CD4-positive, alpha-beta T cell treated with Interferon gamma for 1 hour (primary cell): ENCODE measurements around the gene HAX1.
"Not testable (repeated sequence)": the region's sequence is repeated elsewhere in the genome, so short reads cannot be mapped to it uniquely, and the experiment has no call there.

Experiments used
- DNase-seq: peaks from one replicate; pipeline ENCODE4 v3.0.0-alpha.2; 2020

Gene HAX1

DNA sequence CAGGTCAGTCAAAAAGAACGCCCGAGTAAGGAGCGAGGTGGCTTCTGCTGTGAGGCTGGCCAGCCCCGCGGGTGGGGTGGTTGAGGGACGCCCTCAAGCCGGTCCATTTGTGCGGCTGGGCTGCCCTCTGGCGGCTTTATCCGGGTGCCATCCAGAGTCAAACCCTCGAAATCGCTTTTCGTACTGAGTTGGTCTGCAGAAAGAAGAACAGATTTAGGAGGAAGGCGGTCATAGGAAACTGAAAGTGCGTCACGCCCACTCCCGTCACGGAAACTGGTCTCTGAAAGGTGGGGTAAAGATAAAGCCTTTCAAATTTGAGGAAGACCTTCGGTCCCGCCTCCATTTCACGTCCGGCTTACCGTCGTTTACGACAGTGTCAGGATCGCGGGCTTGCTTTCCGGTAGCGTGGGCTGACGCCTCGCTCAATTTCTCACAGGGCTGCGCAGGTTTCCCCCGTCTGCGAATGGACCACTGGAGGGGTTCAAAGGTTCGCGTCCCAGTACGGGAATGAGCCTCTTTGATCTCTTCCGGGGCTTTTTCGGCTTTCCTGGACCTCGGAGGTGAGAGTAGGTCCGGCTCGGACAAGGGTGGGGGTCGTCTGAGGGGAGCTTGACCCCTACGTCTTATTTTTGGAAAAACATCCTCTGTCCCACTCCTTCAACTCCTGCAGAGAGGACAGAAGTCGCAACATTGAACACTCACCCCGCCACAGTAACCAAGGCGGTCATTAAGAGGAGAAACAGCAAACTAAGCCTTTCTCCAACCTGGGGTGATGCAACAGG, at the start of gene HAX1:
TSS of gene HAX1 (plus strand) at position 413 of the 782 bp plus-strand sequence. CDS start at position 508, 95 bp downstream.
- peak; percentile 99 for DNase-seq

DNA sequence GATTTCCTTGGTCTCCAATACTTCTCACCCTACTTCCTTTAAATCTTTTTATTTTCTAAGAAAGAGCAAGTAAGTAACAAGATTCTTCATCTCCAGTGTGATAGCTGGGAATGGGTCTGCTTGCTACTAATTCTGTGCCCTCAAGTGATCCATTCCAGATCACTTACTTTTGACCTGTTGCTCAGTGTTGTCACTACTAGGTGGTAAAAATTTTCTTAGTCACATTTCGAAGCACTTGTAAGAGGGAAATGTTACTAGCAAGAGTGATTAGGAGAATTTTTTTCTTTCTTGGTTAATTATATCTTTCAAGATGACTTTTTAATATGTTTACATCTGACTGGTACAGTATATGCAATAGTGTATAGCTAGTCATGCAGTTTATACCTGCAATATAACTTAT, 49.5 kb upstream of the HAX1 start:
- no peak for DNase-seq

DNA sequence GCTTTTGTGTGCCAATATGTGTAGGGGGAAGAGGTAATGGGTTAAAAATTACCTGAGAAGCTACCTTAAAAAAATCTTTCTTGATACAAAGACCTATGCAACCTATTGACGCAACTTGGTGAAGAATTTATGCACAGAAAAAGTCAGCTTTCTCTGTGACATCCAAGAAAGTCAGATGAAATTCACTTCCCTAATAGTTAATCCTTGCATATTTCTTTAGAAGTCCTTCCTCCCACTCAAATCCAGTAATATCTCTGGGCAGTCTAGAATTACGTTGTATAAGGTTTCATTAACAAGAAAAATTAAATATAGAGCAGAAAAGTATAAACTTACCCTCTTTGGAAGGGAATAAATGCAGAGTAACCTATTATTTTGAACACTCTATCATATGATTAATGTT, 48.8 kb upstream of the HAX1 start:
- no peak for DNase-seq

DNA sequence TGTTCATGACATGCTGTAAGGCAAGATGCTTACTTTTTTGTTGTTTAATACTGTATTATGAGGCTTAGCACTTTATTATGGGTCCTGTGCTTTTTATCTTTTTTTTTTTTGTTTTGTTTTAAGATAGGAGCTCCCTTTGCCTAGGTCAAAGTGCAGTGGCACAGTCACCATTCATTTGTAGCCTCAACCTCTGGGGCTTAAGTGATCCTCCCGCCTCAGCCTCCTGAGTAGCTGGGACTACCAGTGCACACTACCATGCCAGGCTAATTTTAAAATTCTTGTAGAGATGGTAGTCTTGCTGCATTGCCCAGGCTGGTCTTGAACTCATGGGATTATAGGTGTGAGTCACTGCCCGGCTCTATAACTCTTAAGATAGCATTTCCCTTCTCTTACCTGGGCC, 47.1 kb upstream of the HAX1 start:
- no peak for DNase-seq

DNA sequence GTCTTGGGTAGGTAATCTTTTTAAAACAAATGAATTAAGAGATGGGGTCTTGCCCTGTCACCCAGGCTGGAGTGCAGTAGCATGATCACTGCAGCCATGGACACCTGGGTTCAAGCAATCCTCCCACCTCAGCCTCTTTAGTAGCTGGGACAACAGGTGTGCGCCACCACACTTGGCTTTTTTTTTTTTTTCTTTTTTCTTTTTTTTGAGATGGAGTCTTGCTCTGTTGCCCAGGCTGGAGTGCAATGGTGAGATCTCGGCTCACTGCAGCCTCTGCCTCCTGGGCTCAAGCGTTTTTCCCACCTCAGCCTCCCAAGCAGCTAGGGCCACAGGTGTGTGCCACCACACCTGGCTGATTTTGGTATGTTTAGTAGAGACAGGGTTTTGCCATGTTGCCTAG, 41.3 kb upstream of the HAX1 start:
- not testable (repeated sequence) for DNase-seq

DNA sequence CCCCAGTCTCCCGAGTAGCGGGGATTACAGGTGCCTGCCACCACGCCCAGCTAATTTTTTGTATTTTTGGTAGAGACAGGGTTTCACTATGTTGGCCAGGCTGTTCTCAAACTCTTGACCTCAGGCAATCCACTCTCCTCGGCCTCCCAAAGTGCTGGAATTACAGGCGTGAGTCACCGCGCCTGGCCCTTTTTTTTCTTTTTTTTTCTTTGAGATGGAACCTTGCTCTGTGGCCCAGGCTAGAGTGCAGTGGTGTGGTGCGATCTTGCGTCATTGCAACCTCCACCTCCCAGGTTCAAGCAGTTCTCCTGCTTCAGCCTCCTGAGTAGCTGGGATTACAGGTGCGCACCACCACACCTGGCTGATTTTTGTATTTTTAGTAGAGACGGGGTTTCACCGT, 39.3 kb upstream of the HAX1 start:
- DNase-seq = not testable (repeated sequence)

DNA sequence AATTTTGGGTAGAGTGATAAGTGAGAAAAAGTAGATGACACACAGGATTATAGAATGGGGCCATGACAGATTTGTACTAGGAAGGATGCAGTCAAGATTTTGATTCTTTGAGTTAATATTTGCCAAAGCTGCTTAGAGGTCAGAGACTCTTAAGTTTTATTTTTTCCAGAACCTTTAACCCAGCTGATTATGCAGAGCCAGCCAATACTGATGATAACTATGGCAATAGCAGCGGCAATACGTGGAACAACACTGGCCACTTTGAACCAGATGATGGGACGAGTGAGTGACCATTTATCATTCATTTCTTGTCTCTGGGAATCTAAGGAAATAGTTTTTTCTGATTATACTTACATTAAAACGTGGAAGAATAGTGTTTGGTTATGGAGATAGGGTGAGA, 35.6 kb upstream of the HAX1 start:
- no peak for DNase-seq

DNA sequence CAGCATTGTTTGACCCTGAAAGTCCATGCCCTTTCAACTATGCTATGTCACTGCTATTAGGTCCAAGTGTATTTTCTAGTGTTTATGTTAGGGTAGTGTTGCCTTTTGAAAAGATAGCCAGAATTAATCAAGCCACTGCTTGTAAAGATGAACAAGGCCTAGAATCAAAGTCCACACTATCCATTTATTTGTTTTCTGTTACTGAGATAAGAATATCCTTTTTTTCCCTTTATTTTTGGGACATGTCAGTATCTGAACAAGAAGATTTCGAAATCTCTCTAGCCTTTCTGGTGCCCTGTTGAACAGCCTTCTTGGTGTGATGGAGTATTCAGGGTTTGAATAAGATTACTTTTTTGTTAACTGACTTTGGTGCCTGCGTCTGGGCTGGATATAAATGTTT, 35.0 kb upstream of the HAX1 start:
- DNase-seq = no peak

DNA sequence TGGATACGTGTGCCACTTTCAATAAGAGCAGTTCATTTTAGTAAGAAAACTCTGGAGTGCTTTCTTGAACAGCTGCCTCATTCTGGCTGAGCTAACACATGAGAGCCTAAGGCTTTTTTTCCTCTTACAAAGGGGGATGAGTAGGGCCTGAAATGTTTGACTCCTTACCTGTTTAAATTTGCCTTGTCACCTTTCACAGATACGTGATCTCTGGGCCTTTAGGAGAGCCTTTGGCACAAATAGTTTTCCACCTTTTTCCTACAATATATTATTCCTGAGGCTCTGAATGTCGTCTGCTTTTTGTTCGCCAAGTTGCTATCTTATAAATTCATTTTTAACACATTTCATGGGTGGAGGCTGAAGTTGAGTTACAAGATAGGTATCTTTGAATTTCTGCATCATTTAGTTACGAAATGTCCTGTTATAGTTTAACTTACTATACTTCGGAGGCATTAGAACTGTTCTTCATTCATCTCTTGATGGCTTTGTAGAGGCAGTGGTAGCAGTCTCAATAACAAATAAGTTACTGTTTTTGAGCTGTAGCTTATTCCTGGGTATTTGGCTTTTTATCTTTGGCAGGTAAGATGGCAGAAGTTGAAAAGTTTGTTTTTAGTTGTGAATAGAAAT, 34.4 kb upstream of the HAX1 start:
- DNase-seq = no peak

DNA sequence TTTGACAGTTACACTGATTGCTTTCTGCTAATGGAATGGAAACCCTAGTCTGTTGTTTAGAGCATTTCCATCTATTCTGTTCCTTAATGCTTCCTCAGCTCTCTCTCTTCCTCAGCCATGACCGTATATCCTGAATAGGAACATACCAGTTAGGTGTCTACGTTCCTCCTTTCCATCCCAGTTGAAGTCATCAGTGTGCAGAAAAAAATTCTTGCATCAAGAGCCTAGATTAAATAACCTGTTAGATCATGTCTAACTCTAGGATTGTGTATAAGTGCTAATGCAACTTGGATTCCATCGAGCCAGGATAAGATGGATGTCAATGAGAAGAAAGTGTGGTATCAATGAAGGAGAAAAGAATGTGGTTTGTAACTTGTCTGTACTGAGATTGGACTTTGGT, 32.9 kb upstream of the HAX1 start:
- no peak for DNase-seq

DNA sequence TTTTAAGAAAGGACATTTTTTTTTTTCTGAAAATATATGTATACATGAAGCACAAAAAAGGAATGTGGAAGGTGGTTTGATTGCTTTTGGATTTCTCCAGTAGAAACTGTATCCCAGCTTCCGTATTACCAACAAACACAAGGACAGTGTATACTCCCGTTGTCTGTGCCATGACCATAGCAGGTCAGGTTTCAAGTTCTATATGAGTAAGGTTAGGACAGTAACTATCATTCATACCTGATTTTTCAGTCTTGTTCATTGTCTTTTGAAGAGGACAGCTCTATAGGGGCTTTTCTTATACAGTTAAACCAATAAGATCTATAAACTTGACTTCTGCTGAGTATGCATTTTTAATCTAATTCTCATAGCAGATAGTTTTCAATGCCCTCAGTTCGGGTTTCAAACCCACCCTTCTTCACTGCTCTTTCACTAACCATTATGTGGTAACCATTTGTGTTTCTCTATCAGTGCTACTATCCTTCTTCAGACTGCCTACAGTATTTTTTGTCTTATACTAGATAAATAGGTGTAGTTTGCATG, 32.1 kb upstream of the HAX1 start:
- DNase-seq = no peak

DNA sequence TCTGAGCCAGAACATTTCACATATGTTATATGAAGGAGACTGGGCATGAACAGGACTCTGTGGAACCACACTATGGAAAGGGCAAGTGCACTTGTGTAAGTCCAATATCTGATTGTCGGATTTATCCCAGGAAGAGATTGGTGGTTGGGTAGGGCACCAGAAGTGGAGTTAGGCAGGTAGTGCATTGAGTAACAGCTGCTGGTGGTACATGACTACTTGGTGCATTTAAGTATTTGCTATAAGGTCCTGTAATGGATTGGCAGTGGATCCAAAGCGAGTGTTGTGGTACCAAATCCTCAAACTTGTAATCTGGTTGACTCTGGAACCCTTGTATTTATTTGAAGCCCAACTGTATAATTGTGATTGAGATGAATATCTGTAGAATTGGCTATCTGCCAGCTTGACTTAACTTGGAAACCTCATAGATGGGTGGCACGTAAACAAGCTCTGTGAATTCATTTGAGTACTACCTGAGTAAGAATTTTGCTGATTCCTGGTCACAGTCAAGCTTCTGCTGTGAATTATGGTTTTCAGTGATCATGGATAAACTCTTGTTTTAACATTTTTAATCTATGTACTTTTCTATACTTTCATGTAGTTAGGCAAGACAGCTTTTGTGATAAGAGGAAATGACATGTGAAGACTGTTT, 30.6 kb upstream of the HAX1 start:
- DNase-seq = no peak

DNA sequence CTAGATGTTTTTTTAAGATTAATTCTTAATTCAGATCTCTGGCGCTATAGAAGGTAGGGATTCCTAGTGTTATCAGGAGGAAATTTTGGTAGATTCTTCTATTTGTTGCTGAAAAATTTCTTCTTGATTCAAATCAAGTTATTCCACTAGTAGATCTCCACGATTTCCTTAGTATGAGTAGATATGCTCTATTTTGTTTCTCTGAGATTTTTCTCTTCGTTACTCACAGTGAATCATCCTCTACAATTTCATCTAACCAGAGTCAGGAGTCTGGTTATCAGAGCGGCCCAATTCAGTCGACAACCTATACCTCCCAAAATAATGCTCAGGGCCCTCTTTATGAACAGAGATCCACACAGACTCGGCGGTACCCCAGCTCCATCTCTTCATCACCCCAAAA, 18.8 kb upstream of the HAX1 start:
- no peak for DNase-seq

DNA sequence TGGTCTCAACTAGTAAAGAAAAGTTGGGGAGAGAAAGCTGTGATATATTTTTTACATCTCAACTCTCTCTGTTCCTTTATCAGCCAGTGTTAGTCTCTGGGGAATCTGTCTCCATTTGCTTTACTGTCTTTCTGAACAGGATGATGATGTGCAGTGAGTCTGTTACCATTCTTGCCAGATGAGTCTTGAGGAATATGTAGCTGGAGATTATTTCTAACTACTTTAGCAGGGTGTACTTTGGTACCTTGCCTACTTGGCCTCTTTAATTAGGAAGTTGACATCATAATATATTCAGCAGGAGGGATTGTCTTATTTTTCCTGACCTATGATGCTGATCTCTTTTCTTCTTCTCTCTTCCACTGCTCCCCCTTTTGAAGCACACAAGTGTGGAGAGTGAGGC, 15.7 kb upstream of the HAX1 start:
- DNase-seq = no peak

DNA sequence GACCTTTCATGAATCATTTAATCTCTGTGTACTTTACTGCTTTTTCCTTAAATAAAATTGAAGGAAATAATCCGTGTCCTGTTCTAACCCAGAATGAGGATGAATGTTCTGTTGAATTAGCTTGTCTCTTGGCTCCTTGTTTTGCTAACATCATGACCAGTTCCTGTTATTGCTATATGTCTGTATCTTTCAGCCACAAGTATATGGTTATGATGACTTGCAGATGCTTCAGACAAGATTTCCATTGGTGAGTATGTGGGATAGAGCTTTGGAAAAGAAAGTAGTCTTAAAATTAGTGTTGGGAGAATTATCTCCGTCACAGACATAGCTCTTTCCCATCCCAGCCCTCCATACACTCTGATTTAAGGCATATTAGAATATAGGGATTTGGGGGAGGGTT, 13.6 kb upstream of the HAX1 start:
- DNase-seq = no peak

DNA sequence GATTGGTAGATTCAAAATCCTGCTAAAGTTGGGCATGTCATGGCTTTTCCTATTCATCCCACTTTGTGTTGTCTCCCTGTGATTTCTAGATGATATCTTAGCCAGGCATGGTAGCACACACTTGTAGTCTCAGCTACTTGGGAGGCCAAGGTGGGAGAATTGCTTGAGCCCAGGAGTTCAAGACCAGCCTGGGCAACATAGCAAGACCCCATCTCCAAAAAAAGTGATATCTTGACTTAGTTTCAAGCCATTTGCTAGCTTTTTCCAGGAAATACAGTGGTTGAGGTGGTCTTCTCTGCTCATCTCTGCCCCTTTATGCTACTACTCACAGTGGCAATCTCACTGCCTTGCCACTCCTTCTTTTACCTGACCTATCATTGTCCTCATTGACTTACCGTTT, 12.3 kb upstream of the HAX1 start:
- no peak for DNase-seq

DNA sequence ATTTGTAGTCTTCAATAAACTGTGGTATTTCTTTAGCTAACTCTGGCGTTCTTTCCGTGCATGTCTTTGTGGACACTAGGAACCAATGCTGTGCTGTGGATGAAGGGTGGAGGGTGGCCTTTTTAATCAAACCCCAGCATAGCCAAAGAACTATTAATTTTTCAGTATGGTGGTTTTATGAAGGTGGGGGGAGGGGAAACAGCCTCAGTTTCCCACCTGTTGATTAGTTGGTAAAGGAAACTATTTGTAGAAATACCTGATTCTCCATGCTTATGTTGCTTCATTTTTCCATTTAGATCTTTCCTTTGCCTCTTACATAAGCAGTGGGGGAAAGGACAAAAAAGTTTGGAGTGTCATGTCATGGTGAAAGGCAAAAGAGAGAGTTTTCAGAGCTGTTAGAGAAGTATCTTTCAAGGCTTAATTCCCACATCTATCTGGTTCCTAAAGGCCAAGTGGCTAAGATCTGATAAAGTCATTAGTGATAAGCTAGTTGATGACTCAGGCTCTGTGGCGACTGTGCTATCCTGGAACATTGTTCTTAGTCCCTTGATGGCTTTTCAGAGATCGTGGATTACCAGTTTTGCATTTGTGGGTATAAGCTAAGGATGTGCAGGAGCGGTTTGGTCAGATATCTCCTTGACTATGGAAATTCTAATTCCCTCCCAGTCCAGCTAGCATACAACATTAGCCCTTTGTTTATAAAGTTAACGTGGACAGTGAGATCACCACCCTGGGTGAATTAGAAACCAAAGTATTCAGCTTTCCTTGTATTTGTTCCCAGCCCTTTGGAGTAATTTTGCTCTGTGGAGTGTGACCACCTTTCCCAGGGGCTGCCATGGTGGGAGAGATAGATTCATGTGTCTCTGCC, 8.7 kb upstream of the HAX1 start:
- no peak for DNase-seq

DNA sequence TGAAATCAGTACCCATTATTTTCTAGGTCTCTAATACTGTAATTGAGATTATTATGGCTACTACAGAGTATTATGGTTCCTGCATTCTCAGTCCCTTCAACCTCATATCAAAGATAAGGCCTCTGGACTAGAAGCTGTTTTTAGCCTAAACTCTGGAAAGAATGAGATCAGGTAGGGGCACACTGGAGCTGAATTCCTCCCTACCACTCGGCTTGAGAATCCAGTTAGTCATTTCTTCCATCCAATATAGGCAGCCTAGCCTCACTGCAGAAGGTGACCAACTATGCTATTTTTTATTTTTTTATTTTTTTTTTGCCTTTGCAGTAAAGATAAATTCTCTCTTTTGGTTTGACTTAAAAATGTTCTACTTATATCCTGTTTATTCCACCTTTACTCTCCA, 8.0 kb upstream of the HAX1 start:
- no peak for DNase-seq

DNA sequence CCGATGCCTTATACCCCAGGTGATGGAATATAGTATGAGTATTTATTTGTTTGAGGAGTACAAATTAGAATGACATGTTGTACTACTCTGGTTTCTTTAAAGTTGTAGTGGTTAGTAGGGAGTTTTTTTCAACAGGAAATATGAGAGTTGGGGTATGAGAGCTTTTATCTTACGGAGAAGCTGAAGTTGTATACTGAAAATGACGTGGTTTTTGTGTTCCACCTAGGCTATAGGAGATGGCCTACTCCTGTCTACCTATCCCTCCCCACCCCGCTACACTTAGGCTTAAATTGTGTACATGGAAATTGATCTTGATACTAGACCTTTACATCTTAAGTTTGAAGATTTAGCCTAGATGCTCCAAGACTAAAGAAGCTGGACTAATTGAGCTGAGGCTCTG, 6.8 kb upstream of the HAX1 start:
- no peak for DNase-seq

DNA sequence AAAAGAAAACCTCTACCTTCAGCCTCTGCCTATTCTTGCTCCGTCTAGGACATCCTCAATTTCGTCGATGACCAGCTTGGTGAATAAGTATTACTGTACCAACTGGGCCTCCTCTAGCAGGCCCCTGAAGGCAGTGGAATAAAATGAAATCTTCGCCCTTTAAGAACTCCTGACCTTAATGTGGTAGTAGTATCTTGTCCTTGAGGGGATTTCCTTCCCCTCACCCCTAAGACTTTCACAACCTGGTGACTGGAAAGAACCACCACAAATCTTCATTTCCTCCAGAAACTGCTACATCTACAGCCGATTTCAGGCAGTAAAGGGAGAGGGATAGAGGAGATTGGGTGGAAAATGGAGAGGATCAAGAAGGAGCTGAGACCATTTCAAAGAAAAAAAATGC, 1.6 kb upstream of the HAX1 start:
- no peak for DNase-seq

DNA sequence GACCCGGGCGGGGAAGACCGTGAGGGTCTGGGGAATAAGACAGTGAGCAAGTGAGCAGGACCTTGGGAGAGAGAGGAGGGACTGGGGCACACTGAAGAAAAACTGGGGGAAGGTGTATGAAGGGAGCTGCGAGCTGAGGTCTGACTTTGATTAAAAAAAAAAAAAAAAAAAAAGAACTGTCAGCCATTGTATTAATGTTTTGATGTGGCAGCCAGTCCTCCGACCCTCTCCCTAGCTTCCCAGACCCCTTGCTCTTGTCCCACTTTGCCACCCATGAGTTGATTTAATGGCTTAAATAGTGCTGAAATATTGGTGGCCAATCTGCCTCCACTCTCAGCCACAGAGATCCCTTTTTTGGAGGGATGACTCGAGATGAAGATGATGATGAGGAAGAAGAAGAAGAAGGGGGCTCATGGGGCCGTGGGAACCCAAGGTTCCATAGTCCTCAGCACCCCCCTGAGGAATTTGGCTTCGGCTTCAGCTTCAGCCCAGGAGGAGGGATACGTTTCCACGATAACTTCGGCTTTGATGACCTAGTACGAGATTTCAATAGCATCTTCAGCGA, 652 bp downstream of the HAX1 start:
- DNase-seq = no peak

DNA sequence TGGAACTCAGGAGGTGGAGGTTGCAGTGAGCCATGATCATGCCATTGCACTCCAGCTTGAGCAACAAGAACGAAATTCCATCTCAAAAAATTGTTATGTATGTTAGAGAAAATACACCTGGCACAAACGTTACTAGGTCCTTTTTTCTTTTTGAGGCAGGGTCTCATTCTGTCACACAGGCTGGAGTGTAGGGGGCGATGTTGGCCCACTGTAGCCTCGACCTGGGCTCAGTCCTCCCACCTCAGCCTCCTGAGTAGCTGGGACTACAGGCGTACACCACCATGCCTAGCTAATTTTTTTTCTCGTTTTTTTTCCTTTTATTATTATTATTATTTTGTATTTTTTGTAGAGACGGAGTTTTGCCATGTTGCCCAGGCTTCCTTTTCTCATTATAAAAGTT, 4.4 kb downstream of the HAX1 start:
- DNase-seq = peak; percentile 25

DNA sequence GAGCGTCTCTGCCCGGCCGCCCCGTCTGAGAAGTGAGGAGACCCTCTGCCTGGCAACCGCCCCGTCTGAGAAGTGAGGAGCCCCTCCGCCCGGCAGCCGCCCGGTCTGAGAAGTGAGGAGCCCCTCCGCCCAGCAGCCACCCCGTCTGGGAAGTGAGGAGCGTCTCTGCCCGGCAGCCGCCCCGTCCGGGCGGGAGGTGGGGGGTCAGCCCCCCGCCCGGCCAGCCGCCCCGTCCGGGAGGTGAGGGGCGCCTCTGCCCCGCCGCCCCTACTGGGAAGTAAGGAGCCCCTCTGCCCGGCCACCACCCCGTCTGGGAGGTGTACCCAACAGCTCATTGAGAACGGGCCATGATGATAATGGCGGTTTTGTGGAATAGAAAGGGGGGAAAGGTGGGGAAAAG, 15.2 kb downstream of the HAX1 start:
- not testable (repeated sequence) for DNase-seq
